ENCODE data around the gene UFSP1. TPM values are rescaled to one million over a fixed set of nuclear protein-coding genes. Genes with fewer than 3 reads are reported as not detected.

The UFSP1 gene
- total RNA-seq, 1 experiment from 2014 or later = 2.8 TPM

- H3K9me3 ChIP-seq (ENCODE audit: insufficient read depth, low read depth) = no peaks in the 10 kb centered on the region
- no peak for DNase-seq
- H3F3A ChIP-seq (ENCODE audit: insufficient read depth, low read depth) = peaks cover 61% of the 10 kb centered on the region
- H3K27me3 ChIP-seq (ENCODE audit: insufficient read depth, low read depth) = no peaks in the 10 kb centered on the region
- H2AFZ ChIP-seq = no peak overlapping the region
- peaks cover 19% of the 10 kb centered on the region for H3K36me3 ChIP-seq (ENCODE audit: low read depth)
- BruUV-seq (replicated peaks) = no TSS peak
- TF ChIP-seq, protein P1, sequence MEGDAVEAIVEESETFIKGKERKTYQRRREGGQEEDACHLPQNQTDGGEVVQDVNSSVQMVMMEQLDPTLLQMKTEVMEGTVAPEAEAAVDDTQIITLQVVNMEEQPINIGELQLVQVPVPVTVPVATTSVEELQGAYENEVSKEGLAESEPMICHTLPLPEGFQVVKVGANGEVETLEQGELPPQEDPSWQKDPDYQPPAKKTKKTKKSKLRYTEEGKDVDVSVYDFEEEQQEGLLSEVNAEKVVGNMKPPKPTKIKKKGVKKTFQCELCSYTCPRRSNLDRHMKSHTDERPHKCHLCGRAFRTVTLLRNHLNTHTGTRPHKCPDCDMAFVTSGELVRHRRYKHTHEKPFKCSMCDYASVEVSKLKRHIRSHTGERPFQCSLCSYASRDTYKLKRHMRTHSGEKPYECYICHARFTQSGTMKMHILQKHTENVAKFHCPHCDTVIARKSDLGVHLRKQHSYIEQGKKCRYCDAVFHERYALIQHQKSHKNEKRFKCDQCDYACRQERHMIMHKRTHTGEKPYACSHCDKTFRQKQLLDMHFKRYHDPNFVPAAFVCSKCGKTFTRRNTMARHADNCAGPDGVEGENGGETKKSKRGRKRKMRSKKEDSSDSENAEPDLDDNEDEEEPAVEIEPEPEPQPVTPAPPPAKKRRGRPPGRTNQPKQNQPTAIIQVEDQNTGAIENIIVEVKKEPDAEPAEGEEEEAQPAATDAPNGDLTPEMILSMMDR (conservative IDR thresholded peaks at IDR 0.05) = no peak
- no peak for TF ChIP-seq EZH2 (IDR thresholded peaks at IDR 0.05; ENCODE audit: low read depth)
- H3K9me2 ChIP-seq (ENCODE audit: insufficient read depth) = no peaks in the 10 kb centered on the region
- H3K79me2 ChIP-seq (ENCODE audit: low read depth) = peaks cover 25% of the 10 kb centered on the region
- peak overlapping the region; percentile 95 for H3K4me2 ChIP-seq
- peaks cover 4% of the 10 kb centered on the region; the same call in 1 of the 2 replicates for H4K20me1 ChIP-seq (ENCODE audit: insufficient read depth)
- intact Hi-C loops (cut with micrococcal nuclease; ENCODE audit: unreplicated experiment) = loop anchor here (2.0 kb wide), 1 partner anchor 184 kb away; no protein-coding TSS in a partner anchor
- peak overlapping the region; percentile 55 for H3K27ac ChIP-seq
- H3K4me1 ChIP-seq (replicated peaks; ENCODE audit: insufficient read depth) = peaks cover 26% of the 10 kb centered on the region
- ChIA-PET POLR2A (ENCODE audit: unreplicated experiment) (no interaction called here), CTCF (interaction anchor here (0.6 kb wide), 1 partner anchor 419 kb away, joined by 9 read pairs; no protein-coding TSS in a partner anchor)
- H3K4me3 ChIP-seq = peak overlapping the region; percentile 89
These were observed 1.1 kb downstream of the UFSP1 start for GRCh38 chr7:100888291-100888987.

- H3F3A ChIP-seq (ENCODE audit: insufficient read depth, low read depth) = peaks cover 66% of the 10 kb centered on the region
- POLR2A ChIA-PET (ENCODE audit: unreplicated experiment) = interaction anchor here (0.6 to 1.2 kb wide), 3 partner anchors 13 to 459 kb away, joined by 3 to 12 read pairs (median 4); partner anchors contain the start of gene SRRT
- CTCF ChIA-PET = interaction anchor here (0.6 kb wide), 1 partner anchor 418 kb away, joined by 9 read pairs; no protein-coding TSS in a partner anchor
- H3K9me2 ChIP-seq (ENCODE audit: insufficient read depth) = no peaks in the 10 kb centered on the region
- intact Hi-C loops (cut with micrococcal nuclease; ENCODE audit: unreplicated experiment) = loop anchor here (2.0 kb wide), 1 partner anchor 183 kb away; no protein-coding TSS in a partner anchor
- BruUV-seq (replicated peaks) = TSS peak; percentile 13
- peaks cover 26% of the 10 kb centered on the region for H3K4me1 ChIP-seq (replicated peaks; ENCODE audit: insufficient read depth)
- H4K20me1 ChIP-seq (ENCODE audit: insufficient read depth) = peaks cover 4% of the 10 kb centered on the region; the same call in 1 of the 2 replicates
- H3K27ac ChIP-seq = no peak overlapping the region
- TF ChIP-seq, protein P1 (conservative IDR thresholded peaks at IDR 0.05) = no peak
- no peak for TF ChIP-seq EZH2 (IDR thresholded peaks at IDR 0.05; ENCODE audit: low read depth)
- peaks cover 25% of the 10 kb centered on the region for H3K79me2 ChIP-seq (ENCODE audit: low read depth)
- no peak for DNase-seq
- peak overlapping the region; percentile 95 for H3K4me2 ChIP-seq
- no peaks in the 10 kb centered on the region for H3K9me3 ChIP-seq (ENCODE audit: insufficient read depth, low read depth)
- H3K4me3 ChIP-seq = peak overlapping the region; percentile 89; the same call in 1 of the 2 replicates
- no peak overlapping the region for H2AFZ ChIP-seq
- H3K36me3 ChIP-seq (ENCODE audit: low read depth) = peaks cover 24% of the 10 kb centered on the region
- H3K27me3 ChIP-seq (ENCODE audit: insufficient read depth, low read depth) = no peaks in the 10 kb centered on the region
These were observed 1.8 kb downstream of the UFSP1 start for GRCh38 chr7:100887516-100888290.

DNA sequence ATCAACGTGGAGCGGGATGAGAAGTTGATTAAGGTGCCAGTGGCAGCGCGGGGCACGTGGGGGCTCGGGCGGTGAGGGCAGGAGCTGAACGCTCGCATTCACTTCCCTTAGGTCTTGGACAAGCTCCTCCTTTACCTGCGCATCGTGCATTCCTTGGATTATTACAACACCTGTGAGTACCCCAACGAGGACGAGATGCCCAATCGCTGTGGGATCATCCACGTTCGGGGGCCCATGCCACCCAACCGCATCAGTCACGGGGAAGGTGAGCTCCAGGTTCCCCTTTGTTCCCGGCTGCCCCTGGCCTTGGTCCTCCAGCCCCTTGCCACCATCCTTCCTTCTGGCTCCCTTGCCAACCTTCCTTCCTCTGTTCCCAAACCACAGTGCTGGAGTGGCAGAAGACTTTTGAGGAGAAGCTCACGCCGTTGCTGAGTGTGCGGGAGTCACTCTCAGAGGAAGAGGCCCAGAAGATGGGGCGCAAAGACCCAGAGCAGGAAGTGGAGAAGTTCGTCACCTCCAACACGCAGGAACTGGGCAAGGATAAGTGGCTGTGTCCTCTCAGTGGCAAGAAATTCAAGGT, 2.5 kb downstream of the UFSP1 start:
- CTCF ChIA-PET = no interaction called here
- BruUV-seq (replicated peaks) = no TSS peak
- no peaks in the 10 kb centered on the region for H3K9me3 ChIP-seq (ENCODE audit: insufficient read depth, low read depth)
- H3K4me2 ChIP-seq = no peak overlapping the region
- no peaks in the 10 kb centered on the region for H3K27me3 ChIP-seq (ENCODE audit: insufficient read depth, low read depth)
- peaks cover 26% of the 10 kb centered on the region for H3K4me1 ChIP-seq (replicated peaks; ENCODE audit: insufficient read depth)
- no peak overlapping the region for H2AFZ ChIP-seq
- TF ChIP-seq, protein P1 (conservative IDR thresholded peaks at IDR 0.05) = no peak
- no peak for TF ChIP-seq EZH2 (IDR thresholded peaks at IDR 0.05; ENCODE audit: low read depth)
- H4K20me1 ChIP-seq (ENCODE audit: insufficient read depth) = peaks cover 4% of the 10 kb centered on the region; the same call in 1 of the 2 replicates
- peaks cover 24% of the 10 kb centered on the region for H3K36me3 ChIP-seq (ENCODE audit: low read depth)
- no peaks in the 10 kb centered on the region for H3K9me2 ChIP-seq (ENCODE audit: insufficient read depth)
- H3F3A ChIP-seq (ENCODE audit: insufficient read depth, low read depth) = peaks cover 63% of the 10 kb centered on the region
- no peak for DNase-seq
- no peak overlapping the region for H3K4me3 ChIP-seq
- no peak overlapping the region for H3K27ac ChIP-seq
- intact Hi-C loops (cut with micrococcal nuclease; ENCODE audit: unreplicated experiment) = no loop called here
- H3K79me2 ChIP-seq (ENCODE audit: low read depth) = peaks cover 27% of the 10 kb centered on the region
- POLR2A ChIA-PET (ENCODE audit: unreplicated experiment) = interaction anchor here (0.6 to 1.2 kb wide), 3 partner anchors 12 to 458 kb away, joined by 3 to 12 read pairs (median 4); partner anchors contain the start of gene SRRT
